K562 (cell line): Measurements from ENCODE around the gene ACTR3C. TPM values are rescaled to one million over a fixed set of nuclear protein-coding genes. Genes with fewer than 3 reads are reported as not detected.

ENCODE experiments used
- MCM7 ChIP-seq, 2 experiments: fragments of 450-650 bp; IDR thresholded peaks; 2 replicates each; pipeline ENCODE4 v1.6.1; 2016 to 2018
- SAFB ChIP-seq: fragments of 200-400 bp; formaldehyde crosslinking; IDR thresholded peaks from 2 replicates; pipeline ENCODE4 v1.6.1; 2017; ENCODE audit warnings: low read depth, low read length, borderline replicate concordance
- TEAD1 ChIP-seq, 2 experiments: fragments of 450-650 bp in 1 of 2; sonication (generic) in 1 of 2; formaldehyde crosslinking; IDR thresholded peaks; 2 replicates each; pipeline versions ENCODE4 v1.4.0 to v1.8.0; 2020 to 2022; ENCODE audit warnings: mild to moderate bottlenecking in 2 of 2, missing genetic modification reagents in 1 of 2
- YY1 ChIP-seq, 3 experiments: IDR thresholded peaks; 2 replicates each; pipeline ENCODE4 v1.6.1; 2011; ENCODE audit warnings: low read length in 2 of 3, mild to moderate bottlenecking in 2 of 3, moderate library complexity in 2 of 3, borderline replicate concordance in 1 of 3, control low read depth in 1 of 3, low read depth in 1 of 3; ENCODE audit not compliant: insufficient read depth in 3 of 3, insufficient replicate concordance in 2 of 3, control insufficient read depth in 1 of 3, insufficient read length in 1 of 3; ENCODE audit errors: extremely low read depth in 1 of 3
- ZNF398 ChIP-seq: fragments of 250-450 bp; sonication (Bioruptor Pico); IDR thresholded peaks from 2 replicates; pipeline ENCODE4 v1.8.0; 2021; ENCODE audit warnings: moderate library complexity, mild to moderate bottlenecking, inconsistent platforms
- polyA plus RNA-seq, 8 experiments: library from polyadenylated mRNA; depleted of rRNA in 4 of 8; stranded (reverse) in 5 of 8; unstranded in 3 of 8; fragments of >200 nt; fragmentation: Nextera tagmentation in 2 of 8; fragmentation: Illumina TruSeq in 1 of 8; extraction: Ambion mirVana in 2 of 8; extraction: Trizol in 1 of 8; gene quantifications; 2 replicates each; pipeline versions ENCODE4 v1.2.1 to v1.2.3, GENCODE V29; 2011 to 2014; ENCODE audit warnings: inconsistent platforms in 1 of 8, missing spikeins in 1 of 8
- total RNA-seq, 7 experiments: library from RNA; depleted of rRNA in 6 of 7; stranded (reverse); fragments of >200 nt in 6 of 7; fragmentation: Illumina TruSeq in 2 of 7; extraction: Trizol in 2 of 7; gene quantifications; 2 replicates each; pipeline versions ENCODE4 v1.2.1 to v1.2.3, GENCODE V29; 2011 to 2021; ENCODE audit warnings: low replicate concordance in 1 of 7
- TF ChIP-seq, protein P1 (sequence below): fragments of 450-650 bp; conservative IDR thresholded peaks from 2 replicates; pipeline ENCODE4 v1.6.1; 2016; ENCODE audit warnings: missing genetic modification characterization, low read depth, mild to moderate bottlenecking, control low read depth, missing compliant biosample characterization

ACTR3C gene
- total and polyA plus RNA-seq, 9 of the 15 experiments (the other 6 are each of a cell fraction or from before 2014, with no cell fraction given): 9.0 to 35.4 (median 13.3) TPM

GRCh38 chr7:150340024-150340749 lies 16.8 kb upstream of the ACTR3C start (continued):
- TF ChIP-seq ZNF398 (CRISPR knock-in tag) (no peak), SAFB (0 out of 2 replicates have a peak, but pooled peaks have one; percentile 19), TEAD1 (CRISPR knock-in tag; IDR thresholded peaks at IDR 0.05) (peak in 1 of 2 experiments; percentile 37; a peak in 1 of 4 replicates), YY1 (IDR thresholded peaks at IDR 0.05; ENCODE audit: borderline replicate concordance in 1 of 3, control insufficient read depth in 1 of 3, extremely low read depth in 1 of 3, insufficient read depth in 3 of 3, insufficient read length in 1 of 3, insufficient replicate concordance in 2 of 3, low read depth in 1 of 3, low read length in 2 of 3) (peak in 1 of 3 experiments; percentile 9), MCM7 (IDR thresholded peaks at IDR 0.05) (no peak)
- TF ChIP-seq, protein P1, sequence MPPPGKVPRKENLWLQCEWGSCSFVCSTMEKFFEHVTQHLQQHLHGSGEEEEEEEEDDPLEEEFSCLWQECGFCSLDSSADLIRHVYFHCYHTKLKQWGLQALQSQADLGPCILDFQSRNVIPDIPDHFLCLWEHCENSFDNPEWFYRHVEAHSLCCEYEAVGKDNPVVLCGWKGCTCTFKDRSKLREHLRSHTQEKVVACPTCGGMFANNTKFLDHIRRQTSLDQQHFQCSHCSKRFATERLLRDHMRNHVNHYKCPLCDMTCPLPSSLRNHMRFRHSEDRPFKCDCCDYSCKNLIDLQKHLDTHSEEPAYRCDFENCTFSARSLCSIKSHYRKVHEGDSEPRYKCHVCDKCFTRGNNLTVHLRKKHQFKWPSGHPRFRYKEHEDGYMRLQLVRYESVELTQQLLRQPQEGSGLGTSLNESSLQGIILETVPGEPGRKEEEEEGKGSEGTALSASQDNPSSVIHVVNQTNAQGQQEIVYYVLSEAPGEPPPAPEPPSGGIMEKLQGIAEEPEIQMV (tag): no peak
